Cardiac muscle cell (in vitro differentiated cells and primary cell): Measurements from ENCODE around the gene PPP1CC. TPM values are rescaled to one million over a fixed set of nuclear protein-coding genes. Genes with fewer than 3 reads are reported as not detected.
A peak's percentile ranks its signal among the peaks of the same experiment; 100 is the strongest.

Experiments
- DNase-seq, 2 donors: peaks; one replicate each; pipeline versions ENCODE4 v3.0.0 to v3.0.0-alpha.2; 2010 to 2017; ENCODE audit warnings: low read depth in 1 of 2, low spot score in 1 of 2
- H3K27ac ChIP-seq: fragments of 200-600 bp; sonication (generic); 2 replicates; pipeline ENCODE4 v1.5.1; 2016
- H3K27me3 ChIP-seq: fragments of 200-600 bp; sonication (generic); 2 replicates; pipeline ENCODE4 v1.6.0; 2016; ENCODE audit warnings: control low read depth
- H3K36me3 ChIP-seq: fragments of 200-600 bp; sonication (generic); 2 replicates; pipeline ENCODE4 v1.5.1; 2016; ENCODE audit warnings: control low read depth
- H3K4me1 ChIP-seq: fragments of 200-600 bp; sonication (generic); 2 replicates; pipeline ENCODE4 v1.8.1; 2017; ENCODE audit warnings: low read depth, mild to moderate bottlenecking, mixed run types
- H3K4me3 ChIP-seq: fragments of 200-600 bp; sonication (generic); 2 replicates; pipeline ENCODE4 v1.5.1; 2016; ENCODE audit warnings: mild to moderate bottlenecking
- H3K9me3 ChIP-seq: fragments of 200-600 bp; sonication (generic); 2 replicates; pipeline ENCODE4 v1.5.1; 2017; ENCODE audit warnings: low read depth, mild to moderate bottlenecking, control low read depth
- CTCF ChIP-seq: IDR thresholded peaks from 2 replicates; pipeline ENCODE4 v1.5.1; 2012; ENCODE audit warnings: low read depth, mild to moderate bottlenecking, low read length
- polyA plus RNA-seq: library from polyadenylated mRNA; unstranded; fragments of >200 nt; fragmentation: Nextera tagmentation; extraction: Ambion mirVana; gene quantifications from 2 replicates; pipeline ENCODE4 v1.2.1, GENCODE V29; 2016
- total RNA-seq: library from RNA; depleted of rRNA; stranded (reverse); fragments of >200 nt; gene quantifications from 2 replicates; pipeline ENCODE4 v1.2.3, GENCODE V29; 2016

PPP1CC gene
- total and polyA plus RNA-seq, 2 experiments from 2014 or later = 85.2 to 150 TPM

- Histone ChIP-seq H3K4me3 (no peak overlapping the region), H3K27me3 (no peaks in the 10 kb centered on the region), H3K36me3 (no peaks in the 10 kb centered on the region), H3K27ac (no peak overlapping the region), H3K4me1 (peaks cover 32% of the 10 kb centered on the region), H3K9me3 (no peaks in the 10 kb centered on the region)
- DNase-seq = peak in 1 of 2 donors; percentile 53
- TF ChIP-seq CTCF = no peak
Observed at GRCh38 chr12:110744151-110744571, 1.5 kb upstream of the PPP1CC start.

GRCh38 chr12:110743571-110744093, 941 bp upstream of the PPP1CC start:
- Histone ChIP-seq H3K27me3 (no peaks in the 10 kb centered on the region), H3K9me3 (no peaks in the 10 kb centered on the region), H3K4me1 (peaks cover 37% of the 10 kb centered on the region), H3K4me3 (peak overlapping the region; percentile 96), H3K27ac (no peak overlapping the region), H3K36me3 (no peaks in the 10 kb centered on the region)
- DNase-seq = peak in 1 of 2 donors; percentile 56
- no peak for TF ChIP-seq CTCF

GRCh38 chr12:110742096-110742717, 484 bp downstream of the PPP1CC start:
- peaks cover 44% of the 10 kb centered on the region for H3K4me1 ChIP-seq
- H3K27ac ChIP-seq = peak overlapping the region; percentile 93
- TF ChIP-seq CTCF = no peak
- H3K9me3 ChIP-seq = no peaks in the 10 kb centered on the region
- H3K27me3 ChIP-seq = no peaks in the 10 kb centered on the region
- peak; percentile 32 to 45 for DNase-seq
- H3K4me3 ChIP-seq = peak overlapping the region; percentile 96
- H3K36me3 ChIP-seq = no peaks in the 10 kb centered on the region

- Histone ChIP-seq H3K27ac (no peak overlapping the region), H3K36me3 (no peaks in the 10 kb centered on the region), H3K9me3 (no peaks in the 10 kb centered on the region), H3K4me1 (peaks cover 44% of the 10 kb centered on the region), H3K4me3 (peak overlapping the region; percentile 96), H3K27me3 (no peaks in the 10 kb centered on the region)
- TF ChIP-seq CTCF = no peak
- peak in 1 of 2 donors; percentile 37 for DNase-seq
Observed at GRCh38 chr12:110741341-110742095, 1.2 kb downstream of the PPP1CC start.

GRCh38 chr12:110739894-110740293, 2.8 kb downstream of the PPP1CC start:
- peaks cover 44% of the 10 kb centered on the region for H3K4me1 ChIP-seq
- H3K9me3 ChIP-seq = no peaks in the 10 kb centered on the region
- no peak overlapping the region for H3K27ac ChIP-seq
- DNase-seq = no peak
- no peaks in the 10 kb centered on the region for H3K27me3 ChIP-seq
- H3K4me3 ChIP-seq = peak overlapping the region; percentile 96
- no peaks in the 10 kb centered on the region for H3K36me3 ChIP-seq
- no peak for TF ChIP-seq CTCF
